HuH-7 (cell line): ENCODE measurements around the gene IFNA7.
"Not testable (repeated sequence)": the region's sequence is repeated elsewhere in the genome, so short reads cannot be mapped to it uniquely, and the experiment has no call there.

ENCODE experiments used
- DNase-seq: peaks from one replicate; pipeline ENCODE4 v3.0.0; 2011; ENCODE audit warnings: low spot score

Gene IFNA7

DNA sequence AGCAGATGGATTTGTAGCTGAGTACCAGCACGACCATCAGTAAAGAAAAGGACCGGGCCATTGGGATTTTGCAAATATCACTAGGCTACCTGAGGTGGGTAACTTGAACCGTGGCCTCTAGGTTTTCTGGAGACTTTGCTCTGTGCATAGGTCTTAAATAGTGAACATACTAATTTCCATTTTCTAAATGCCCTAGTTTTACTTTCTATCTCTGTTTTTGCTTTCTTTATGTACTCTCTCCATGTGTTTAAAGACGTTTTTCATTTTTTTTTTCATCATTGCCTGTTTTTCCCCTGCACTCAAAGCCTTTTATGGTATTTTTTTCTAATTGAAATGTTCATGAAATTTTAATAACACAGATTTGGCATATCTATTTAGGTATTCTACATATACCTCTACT lies at the start of gene IFNA7:
TSS of gene IFNA7 (minus strand) at position 101 of the 400 bp plus-strand sequence. CDS start at position 61, 40 bp downstream.
- DNase-seq = not testable (repeated sequence)

DNA sequence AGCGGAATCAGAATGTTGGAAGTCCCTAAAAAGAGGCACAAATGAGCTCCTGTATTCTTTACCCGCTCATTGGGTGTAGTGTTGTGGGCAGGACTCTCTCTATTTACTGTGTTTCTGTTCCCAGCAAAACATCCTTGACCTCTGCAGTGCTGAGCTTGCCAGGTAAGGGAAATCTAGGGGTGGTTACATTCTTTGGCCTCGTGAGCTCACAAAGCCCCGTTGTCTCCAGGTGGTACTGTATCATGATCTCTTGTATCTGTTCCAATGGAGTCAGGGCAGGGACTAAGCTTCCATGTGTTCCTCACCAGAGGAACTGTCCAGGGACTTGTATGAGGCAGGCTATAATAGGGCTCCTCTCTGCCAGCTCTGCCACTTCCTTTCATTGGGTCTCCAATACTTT lies 49.6 kb upstream of the IFNA7 start:
- DNase-seq = no peak

DNA sequence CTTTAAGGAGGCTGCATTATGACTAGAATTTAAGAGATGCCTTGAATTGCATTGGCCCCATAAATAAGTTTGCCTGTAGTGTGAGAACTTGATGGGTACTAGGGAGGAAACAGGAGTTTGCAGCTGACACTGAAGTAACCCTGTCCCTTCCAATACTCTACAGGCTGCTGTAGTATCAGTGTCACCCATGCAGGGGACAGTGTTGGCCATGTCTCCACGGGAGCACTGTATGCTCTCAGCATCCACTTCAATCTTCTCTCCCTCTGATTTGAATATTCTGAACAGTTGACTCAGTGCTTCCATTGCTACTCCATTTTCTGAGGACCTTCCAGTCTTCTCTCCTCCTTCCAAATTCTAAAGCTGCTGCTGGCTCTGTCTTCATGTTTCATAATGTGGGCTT lies 49.2 kb upstream of the IFNA7 start:
- DNase-seq = no peak

DNA sequence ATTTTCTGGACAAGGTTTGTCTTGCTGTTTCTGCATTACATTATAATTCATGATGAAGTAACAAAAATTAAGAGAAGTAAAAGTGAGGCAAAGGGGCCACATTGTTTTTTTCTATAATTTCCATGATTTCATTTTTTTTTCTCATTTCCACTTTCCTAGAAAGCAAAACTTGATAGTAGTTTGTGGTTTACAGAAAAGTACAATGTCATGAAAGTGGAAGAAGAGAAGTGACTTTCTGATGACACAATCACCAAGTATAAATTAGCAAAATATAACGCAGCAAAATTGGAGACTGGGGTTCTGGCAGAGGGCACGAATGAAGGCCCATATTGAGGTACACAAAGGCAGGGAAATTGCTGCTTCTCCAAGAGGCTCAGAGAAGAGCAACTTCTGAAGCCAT lies 42.8 kb upstream of the IFNA7 start:
- DNase-seq = no peak

DNA sequence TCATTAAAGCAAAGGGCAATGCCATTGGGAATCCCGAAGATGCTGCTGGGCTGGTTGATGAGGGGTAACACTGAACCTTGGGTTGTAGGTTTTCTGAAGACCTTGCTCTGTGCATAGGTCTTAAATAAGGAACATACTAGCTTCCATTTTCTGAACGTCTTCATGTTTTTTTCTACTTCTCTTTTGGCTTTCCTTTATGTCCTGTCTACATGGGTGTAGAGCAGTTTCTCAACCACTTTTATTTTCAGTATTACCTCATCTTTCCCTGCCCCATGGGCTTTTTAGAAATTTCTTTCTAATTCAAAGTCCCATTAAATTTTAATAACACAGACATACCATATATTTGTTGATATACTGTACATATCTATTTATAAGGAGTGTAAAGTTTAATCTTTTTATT lies 37.9 kb upstream of the IFNA7 start, which contains the start of gene IFNA14:
TSS of gene IFNA14 (minus strand) at position 95 of the 400 bp plus-strand sequence. CDS start at position 25, 70 bp downstream.
- DNase-seq = no peak

DNA sequence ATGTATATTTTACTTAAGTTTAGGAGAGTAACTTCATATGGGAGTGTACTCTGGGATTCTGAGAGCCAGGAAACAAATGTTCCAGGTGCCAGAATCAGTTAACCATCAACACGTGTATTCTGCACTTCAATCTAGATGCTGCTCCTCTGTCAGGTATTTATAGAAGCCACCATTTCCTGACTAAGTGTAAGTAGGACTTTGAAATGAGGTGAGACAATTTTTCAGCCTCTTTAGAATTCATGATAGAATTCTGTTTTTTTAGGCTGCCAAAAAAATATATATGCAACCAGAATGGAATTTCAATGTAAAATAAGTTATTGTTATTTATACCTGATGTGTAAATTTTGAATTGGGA lies 34.3 kb upstream of the IFNA7 start:
- not testable (repeated sequence) for DNase-seq

DNA sequence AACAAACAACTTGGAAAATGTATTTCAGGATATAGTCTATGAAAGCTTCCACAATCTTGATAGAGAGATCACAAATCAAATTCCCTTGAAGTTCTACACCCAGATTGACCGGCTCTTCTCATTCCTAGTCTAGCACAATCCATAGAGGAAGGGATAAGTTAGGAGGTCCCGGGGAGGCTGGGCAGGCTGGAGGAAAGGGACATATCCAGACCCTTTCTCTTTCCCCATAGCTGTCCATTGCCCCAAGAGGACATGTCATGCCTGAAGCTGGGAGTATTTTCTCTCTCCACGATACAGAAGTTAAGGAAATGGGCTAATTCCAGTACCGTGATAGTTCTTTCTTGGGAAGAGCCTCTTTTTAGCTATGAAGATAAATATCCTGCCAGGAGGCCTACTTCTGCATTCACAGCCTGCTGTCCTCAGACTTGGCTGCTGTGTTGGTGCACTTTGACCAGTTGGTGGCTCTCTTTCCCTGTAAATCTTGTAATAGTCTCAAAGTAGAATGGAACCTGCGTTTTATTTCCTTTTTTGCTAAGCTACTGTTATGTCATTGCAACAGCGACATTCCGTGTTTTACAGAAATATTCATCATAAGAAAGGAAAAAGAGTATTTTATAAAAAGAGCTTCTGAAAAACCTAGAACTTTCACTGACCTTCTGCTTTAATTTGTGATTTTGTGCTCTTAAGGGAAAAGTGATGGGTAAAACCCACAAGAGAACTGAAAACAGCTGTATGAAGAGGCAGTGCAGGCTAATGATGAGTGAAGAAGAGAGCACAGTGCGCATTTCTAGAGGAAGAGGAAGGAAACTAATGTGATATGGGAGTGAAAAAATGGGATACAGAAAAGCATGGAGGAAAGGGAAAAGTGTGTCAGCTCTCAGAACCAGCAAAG lies 33.7 kb upstream of the IFNA7 start:
- DNase-seq = not testable (repeated sequence)

DNA sequence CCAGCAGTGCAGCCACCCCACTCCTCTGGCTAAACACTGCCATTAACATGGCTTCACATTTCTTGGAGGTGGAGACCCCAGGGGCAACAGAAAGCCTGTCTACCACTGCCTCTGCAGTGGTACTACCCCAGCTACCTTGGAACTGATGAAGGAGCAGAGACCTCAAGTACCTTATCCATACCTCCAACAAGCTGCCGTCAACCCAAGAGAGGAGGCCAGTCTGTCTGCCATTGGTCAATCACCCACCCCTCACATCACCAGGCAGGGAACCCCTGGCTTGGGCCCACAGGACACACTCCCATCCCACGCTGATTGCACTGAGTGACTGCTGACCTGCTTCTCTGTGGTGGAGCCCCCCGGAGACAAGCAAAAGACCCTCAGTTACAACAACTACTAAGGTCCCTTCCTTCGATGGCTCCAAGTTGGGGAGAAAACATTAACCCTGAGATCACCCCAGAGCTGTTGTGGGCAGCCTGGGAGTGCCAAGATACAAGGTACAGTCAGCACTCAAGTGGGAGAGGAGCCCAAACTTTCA lies 32.2 kb upstream of the IFNA7 start:
- no peak for DNase-seq

DNA sequence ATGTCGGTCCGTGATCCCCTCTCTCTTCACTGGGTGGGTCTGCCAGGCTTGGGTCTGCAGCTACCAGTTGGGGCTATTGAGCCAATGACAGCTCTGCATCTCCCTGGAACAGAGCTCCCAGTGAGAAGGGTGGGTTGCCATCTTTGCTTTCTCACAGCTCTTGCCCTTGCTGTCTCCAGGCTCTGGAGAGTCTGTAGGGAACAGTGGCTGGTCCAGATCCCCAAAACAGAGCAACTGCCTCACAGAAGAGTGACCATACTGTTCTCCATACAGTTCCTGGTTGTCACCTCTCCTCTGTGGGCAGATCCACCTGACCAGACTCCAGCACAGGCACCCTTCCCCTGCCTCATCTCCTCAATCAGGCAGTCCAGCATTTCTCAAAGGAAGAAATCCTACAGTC lies 31.3 kb upstream of the IFNA7 start:
- no peak for DNase-seq

DNA sequence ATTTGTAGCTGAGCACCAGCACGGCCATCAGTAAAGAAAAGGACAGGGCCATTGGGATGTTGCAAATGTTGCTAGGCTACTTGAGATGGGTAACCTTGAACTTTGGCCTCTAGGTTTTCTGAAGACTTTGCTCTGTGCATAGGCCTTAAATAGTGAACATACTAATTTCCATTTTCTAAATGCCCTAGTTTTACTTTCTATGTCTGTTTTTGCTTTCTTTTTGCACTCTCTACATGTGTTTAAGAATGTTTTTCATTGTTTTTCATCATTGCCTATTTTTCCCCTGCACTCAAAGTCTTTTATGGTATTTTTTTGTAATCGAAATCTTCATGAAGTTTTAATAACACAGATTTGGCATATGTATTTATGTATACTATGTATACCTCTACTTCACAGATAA lies 26.1 kb upstream of the IFNA7 start, which contains the start of gene IFNA17:
TSS of gene IFNA17 (minus strand) at position 101 of the 400 bp plus-strand sequence. CDS start at position 52, 49 bp downstream.
- no peak for DNase-seq

DNA sequence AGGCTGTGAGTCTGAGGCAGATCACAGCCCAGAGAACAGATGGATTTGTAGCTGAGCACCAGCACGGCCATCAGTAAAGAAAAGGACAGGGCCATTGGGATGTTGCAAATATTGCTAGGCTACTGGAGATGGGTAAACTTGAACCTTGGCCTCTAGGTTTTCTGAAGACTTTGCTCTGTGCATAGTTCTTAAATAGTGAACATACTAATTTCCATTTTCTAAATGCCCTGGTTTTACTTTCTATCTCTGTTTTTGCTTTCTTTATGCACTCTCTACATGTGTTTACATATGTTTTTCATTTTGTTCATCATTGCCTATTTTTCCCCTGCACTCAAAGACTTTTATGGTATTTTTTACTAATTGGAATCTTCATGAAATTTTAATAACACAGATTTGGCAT lies 15.2 kb upstream of the IFNA7 start, which contains the start of gene IFNA16:
TSS of gene IFNA16 (minus strand) at position 101 of the 400 bp plus-strand sequence. CDS start at position 95, 6 bp downstream.
- DNase-seq = not testable (repeated sequence)

DNA sequence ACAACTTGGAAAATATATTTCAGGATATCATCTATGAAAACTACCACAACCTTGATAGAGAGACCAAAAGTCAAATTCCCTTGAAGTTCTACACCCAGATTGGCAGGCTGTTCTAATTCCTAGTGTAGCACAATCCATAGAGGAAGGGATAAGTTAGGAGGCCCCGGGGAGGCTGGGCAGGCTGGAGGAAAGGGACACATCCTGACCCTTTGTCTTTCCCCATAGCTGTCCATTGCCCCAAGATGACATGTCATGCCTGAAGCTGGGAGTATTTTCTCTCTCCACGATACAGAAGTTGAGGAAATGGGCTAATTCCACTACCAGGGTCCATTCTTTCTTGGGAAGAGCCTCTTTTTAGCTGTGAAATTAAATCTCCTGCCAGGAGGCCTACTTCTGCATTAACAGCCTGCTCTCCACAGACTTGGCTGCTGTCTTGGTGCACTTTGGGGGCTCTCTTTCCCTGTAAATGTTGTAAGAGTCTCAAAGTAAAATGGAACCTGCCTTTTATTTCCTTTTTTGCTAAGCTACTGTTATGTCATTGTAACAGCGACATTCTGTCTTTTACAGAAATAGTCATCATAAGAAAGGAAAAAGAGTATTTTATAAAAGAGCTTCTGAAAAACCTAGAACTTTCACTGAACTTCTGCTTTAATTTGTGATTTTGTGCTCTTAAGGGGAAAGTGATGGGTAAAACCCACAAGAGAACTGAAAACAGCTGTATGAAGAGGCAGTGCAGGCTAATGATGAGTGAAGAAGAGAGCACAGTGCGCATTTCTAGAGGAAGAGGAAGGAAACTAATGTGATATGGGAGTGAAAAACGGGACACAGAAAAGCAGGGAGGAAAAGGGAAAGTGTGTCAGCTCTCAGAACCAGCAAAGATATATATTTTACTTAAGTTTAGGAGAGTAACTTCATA lies 11.7 kb upstream of the IFNA7 start:
- DNase-seq = not testable (repeated sequence)

DNA sequence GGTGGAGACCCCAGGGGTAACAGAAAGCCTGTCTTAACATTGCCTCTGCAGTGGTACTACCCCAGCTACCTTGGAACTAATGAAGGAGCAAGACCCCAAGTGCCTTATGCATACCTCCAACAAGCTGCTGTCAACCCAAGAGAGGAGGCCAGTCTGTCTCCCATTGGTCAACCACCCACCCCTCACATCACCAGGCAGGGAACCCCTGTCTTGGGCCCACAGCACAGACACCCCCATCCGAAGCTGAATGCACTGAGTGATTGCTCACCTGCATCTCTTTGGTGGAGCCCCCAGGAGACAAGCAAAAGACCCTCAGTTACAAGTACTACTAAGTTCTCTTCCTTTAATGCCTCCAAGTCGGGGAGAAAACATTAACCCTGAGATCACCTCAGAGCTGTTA lies 10.2 kb upstream of the IFNA7 start:
- DNase-seq = not testable (repeated sequence)

DNA sequence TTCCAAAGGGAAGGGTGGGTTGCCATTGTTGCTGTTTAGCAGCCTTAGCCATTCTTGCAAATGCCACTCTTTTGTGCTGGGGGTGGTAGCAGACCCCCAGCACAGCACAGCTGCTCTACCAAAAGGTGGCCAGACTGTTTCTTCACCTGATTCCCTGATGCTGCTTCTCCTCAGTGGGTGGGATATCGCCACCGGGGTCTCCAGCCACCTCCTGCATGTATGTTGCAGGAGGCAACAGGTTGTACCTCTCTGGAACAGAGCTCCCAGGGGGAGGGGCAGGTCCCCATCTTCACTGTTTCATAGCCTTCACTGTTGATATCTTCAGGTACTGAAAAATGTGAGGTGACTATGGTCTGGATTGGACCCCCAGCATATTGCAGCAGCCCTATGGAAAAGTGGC lies 8.8 kb upstream of the IFNA7 start:
- DNase-seq = not testable (repeated sequence)

DNA sequence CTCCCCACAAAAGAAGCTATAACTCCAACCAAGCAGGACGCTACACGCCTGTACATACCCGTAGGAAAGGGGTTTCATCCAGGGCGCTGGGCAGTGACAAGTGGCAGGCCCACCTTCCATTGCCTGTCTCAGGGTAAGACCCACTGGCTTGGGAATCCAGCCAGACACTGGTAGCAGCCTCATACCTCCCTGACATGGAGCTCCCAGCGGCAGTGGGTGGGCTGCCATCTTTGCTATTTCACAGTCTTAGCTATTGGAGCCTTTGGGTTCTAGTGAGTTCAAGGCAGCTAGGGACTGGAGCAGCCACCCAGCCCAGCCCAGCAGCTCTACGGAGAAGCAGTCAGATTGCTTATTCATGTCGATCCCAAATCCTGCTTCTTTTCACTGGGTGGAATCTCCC lies 8.3 kb upstream of the IFNA7 start:
- DNase-seq = no peak

DNA sequence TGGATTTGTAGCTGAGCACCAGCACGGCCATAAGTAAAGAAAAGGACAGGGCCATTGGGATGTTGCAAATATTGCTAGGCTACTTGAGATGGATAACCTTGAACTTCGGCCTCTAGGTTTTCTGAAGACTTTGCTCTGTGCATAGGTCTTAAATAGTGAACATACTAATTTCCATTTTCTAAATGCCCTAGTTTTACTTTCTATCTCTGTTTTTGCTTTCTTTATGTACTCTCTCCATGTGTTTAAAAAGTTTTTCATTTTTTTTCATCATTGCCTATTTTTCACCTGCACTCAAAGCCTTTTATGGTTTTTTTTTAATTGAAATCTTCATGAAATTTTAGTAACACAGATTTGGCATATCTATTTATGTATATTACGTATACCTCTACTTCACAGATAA lies 5.0 kb upstream of the IFNA7 start, which contains the start of gene IFNA10:
TSS of gene IFNA10 (minus strand) at position 101 of the 400 bp plus-strand sequence. CDS start at position 55, 46 bp downstream.
- DNase-seq = not testable (repeated sequence)

DNA sequence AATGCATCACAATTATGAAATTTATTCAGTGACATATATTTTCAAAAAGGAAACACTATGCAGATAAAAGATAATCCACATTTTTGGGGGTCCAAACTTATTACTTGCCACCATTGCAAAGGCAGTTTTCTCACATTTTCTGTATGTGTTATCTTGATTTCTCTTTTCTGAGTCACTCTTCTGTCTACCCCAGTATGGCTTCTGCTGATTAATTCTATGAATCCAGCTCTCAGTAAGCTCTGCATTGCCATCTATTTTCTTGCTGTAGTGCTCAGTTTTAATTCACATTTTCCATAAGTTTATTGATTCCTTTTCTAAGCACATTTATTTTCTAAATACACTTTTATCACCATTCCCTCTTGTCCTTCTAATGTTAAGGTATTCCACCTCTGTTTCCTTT lies 3.2 kb upstream of the IFNA7 start:
- no peak for DNase-seq

DNA sequence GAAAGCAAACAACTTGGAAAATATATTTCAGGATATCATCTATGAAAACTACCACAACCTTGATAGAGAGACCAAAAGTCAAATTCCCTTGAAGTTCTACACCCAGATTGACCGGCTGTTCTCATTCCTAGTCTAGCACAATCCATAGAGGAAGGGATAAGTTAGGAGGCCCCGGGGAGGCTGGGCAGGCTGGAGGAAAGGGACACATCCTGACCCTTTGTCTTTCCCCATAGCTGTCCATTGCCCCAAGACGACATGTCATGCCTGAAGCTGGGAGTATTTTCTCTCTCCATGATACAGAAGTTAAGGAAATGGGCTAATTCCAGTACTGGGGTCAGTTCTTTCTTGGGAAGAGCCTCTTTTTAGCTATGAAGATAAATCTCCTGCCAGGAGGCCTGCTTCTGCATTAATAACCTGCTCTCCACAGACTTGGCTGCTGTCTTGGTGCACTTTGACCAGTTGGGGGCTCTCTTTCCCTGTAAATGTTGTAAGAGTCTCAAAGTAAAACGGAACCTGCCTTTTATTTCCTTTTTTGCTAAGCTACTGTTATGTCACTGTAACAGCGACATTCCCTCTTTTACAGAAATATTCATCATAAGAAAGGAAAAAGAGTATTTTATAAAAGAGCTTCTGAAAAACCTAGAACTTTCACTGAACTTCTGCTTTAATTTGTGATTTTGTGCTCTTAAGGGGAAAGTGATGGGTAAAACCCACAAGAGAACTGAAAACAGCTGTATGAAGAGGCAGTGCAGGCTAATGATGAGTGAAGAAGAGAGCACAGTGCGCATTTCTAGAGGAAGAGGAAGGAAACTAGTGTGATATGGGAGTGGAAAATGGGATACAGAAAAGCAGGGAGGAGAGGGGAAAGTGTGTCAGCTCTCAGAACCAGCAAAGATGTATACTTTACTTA lies 6.9 kb downstream of the IFNA7 start:
- DNase-seq = not testable (repeated sequence)

DNA sequence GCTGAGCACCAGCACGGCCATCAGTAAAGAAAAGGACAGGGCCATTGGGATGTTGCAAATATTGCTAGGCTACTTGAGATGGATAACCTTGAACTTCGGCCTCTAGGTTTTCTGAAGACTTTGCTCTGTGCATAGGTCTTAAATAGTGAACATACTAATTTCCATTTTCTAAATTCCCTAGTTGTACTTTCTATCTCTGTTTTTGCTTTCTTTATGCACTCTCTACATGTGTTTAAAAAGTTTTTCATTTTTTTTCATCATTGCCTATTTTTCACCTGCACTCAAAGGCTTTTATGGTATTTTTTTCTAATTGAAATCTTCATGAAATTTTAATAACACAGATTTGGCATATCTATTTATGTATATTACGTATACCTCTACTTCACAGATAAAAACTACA lies 14.5 kb downstream of the IFNA7 start, which contains the start of gene IFNA4:
TSS of gene IFNA4 (minus strand) at position 101 of the 400 bp plus-strand sequence. CDS start at position 45, 56 bp downstream.
- not testable (repeated sequence) for DNase-seq
